Mucosa of descending colon (tissue), 3 donors: Measurements from ENCODE around the gene CDC42SE2. TPM values are rescaled to one million over a fixed set of nuclear protein-coding genes. Genes with fewer than 3 reads are reported as not detected.

ENCODE experiments used
- ATAC-seq: fragments of 200-7000 bp; cut with Tn5 transposase; one replicate; pipeline ENCODE4 v1.9.1; 2020; ENCODE audit warnings: mild to moderate bottlenecking, moderate library complexity
- DNase-seq, 3 donors: peaks; one replicate each; pipeline ENCODE4 v3.0.0-alpha.2; 2020
- H3K36me3 ChIP-seq: fragments of 200-600 bp; one replicate; pipeline ENCODE4 v1.8.0; 2021; ENCODE audit warnings: low read depth, mild to moderate bottlenecking
- H3K4me1 ChIP-seq: fragments of 200-600 bp; one replicate; pipeline ENCODE4 v1.8.0; 2021; ENCODE audit warnings: low read depth, mild to moderate bottlenecking
- H3K4me3 ChIP-seq: fragments of 200-600 bp; one replicate; pipeline ENCODE4 v1.8.0; 2021; ENCODE audit warnings: mild to moderate bottlenecking
- H3K9me3 ChIP-seq: fragments of 200-600 bp; one replicate; pipeline ENCODE4 v1.8.0; 2021; ENCODE audit warnings: mild to moderate bottlenecking
- CTCF ChIP-seq: fragments of 200-600 bp; IDR thresholded peaks from one replicate; pipeline ENCODE4 v1.8.0; 2022; ENCODE audit warnings: antibody characterized with exemption, mild to moderate bottlenecking
- intact Hi-C, 2 donors: fragments of 100-400 bp; cut with DNase I in 1 of 2; cut with micrococcal nuclease in 1 of 2; formaldehyde crosslinking; loops; one replicate each; pipeline versions ENCODE4 v1.11.0 to v1.11.1; 2022; cut with DNase I, micrococcal nuclease
- total RNA-seq, 3 donors: library from RNA; stranded (reverse); fragmentation: NEBNext Ultra II Directional in 2 of 3; extraction: Animal tissue kit (Norgen Biotek cat#: 25700) in 2 of 3; gene quantifications; one replicate each; pipeline versions ENCODE4 v1.2.1 to v1.2.4, GENCODE V29; 2021 to 2023
- donor health status: DM: no; HTN: no; CAD: no; lungs with moderate emphysema.
- donor health status: DM: no; HTN: no; CAD: no.
- donor health status: DM: no; HTN: yes; CAD: no.

The CDC42SE2 gene
- total RNA-seq, 3 donors from 2014 or later, result 60.5 to 116 (median 101) TPM

GRCh38 chr5:131239686-131240085 lies 24.2 kb upstream of the CDC42SE2 start:
- ATAC-seq, result no peak
- no peak for DNase-seq
- intact Hi-C loops, result no loop called here
- H3K36me3 ChIP-seq, result no peaks in the 10 kb centered on the region
- no peaks in the 10 kb centered on the region for H3K4me1 ChIP-seq
- no peak for TF ChIP-seq CTCF
- H3K9me3 ChIP-seq, result no peaks in the 10 kb centered on the region
- H3K4me3 ChIP-seq, result no peak overlapping the region

- Histone ChIP-seq H3K36me3 (no peaks in the 10 kb centered on the region), H3K4me3 (no peak overlapping the region), H3K4me1 (no peaks in the 10 kb centered on the region), H3K9me3 (peaks cover 10% of the 10 kb centered on the region)
- no peak for TF ChIP-seq CTCF
- intact Hi-C loops, result no loop called here
- DNase-seq, result no peak
- peak; percentile 83 for ATAC-seq
Observed at GRCh38 chr5:131242728-131243255, 21.1 kb upstream of the CDC42SE2 start.

- Histone ChIP-seq H3K4me1 (no peaks in the 10 kb centered on the region), H3K36me3 (no peaks in the 10 kb centered on the region), H3K4me3 (no peak overlapping the region), H3K9me3 (peaks cover 10% of the 10 kb centered on the region)
- no peak for DNase-seq
- ATAC-seq, result peak; percentile 77
- TF ChIP-seq CTCF, result no peak
- intact Hi-C loops, result no loop called here
Observed at GRCh38 chr5:131245312-131245711, 18.5 kb upstream of the CDC42SE2 start.

GRCh38 chr5:131245948-131246347 lies 17.9 kb upstream of the CDC42SE2 start:
- peaks cover 10% of the 10 kb centered on the region for H3K9me3 ChIP-seq
- DNase-seq, result peak; percentile 66 to 73 (median 70)
- ATAC-seq, result peak; percentile 87
- no peaks in the 10 kb centered on the region for H3K4me1 ChIP-seq
- TF ChIP-seq CTCF, result no peak
- H3K4me3 ChIP-seq, result no peak overlapping the region
- intact Hi-C loops, result no loop called here
- H3K36me3 ChIP-seq, result no peaks in the 10 kb centered on the region

GRCh38 chr5:131246504-131246903 lies 17.3 kb upstream of the CDC42SE2 start:
- Histone ChIP-seq H3K9me3 (peaks cover 10% of the 10 kb centered on the region), H3K4me1 (no peaks in the 10 kb centered on the region), H3K4me3 (no peak overlapping the region), H3K36me3 (no peaks in the 10 kb centered on the region)
- no peak for TF ChIP-seq CTCF
- intact Hi-C loops, result no loop called here
- ATAC-seq (no peak), DNase-seq (no peak)
